ENCODE results near the gene HIVEP3. TPM values are rescaled to one million over a fixed set of nuclear protein-coding genes. Genes with fewer than 3 reads are reported as not detected.

HIVEP3 gene
- total and polyA plus RNA-seq, 4 donors, result 7.0 to 14.7 (median 8.8) TPM

- peaks cover 0 to 74% (median 36%) of the 10 kb centered on the region in 5 donors for H3K4me1 ChIP-seq (ENCODE audit: control insufficient read depth in 5 of 5, insufficient read depth in 5 of 5, low read length in 5 of 5)
- H3K36me3 ChIP-seq (ENCODE audit: control insufficient read depth in 4 of 4, insufficient read depth in 4 of 4, low read length in 4 of 4), result no peaks in the 10 kb centered on the region
- H3K9ac ChIP-seq (ENCODE audit: insufficient read depth in 1 of 2, low read length in 2 of 2), result no peak overlapping the region
- no peak for TF ChIP-seq CTCF (IDR thresholded peaks at IDR 0.05; ENCODE audit: control extremely low read depth, extremely low read depth)
- no peak overlapping the region for H3K27ac ChIP-seq (ENCODE audit: low read depth in 1 of 2, low read length in 1 of 2)
- 65 to 76% methylated on average over 4 of the region's 4 CpGs for WGBS, 2 donors
- no peaks in the 10 kb centered on the region for H3K9me3 ChIP-seq (ENCODE audit: control insufficient read depth in 4 of 4, insufficient read depth in 3 of 4, low read length in 3 of 4)
- no peak overlapping the region for H3K4me3 ChIP-seq
- H3K27me3 ChIP-seq (ENCODE audit: control insufficient read depth in 3 of 3, insufficient read depth in 3 of 3, low read length in 2 of 3), result no peaks in the 10 kb centered on the region
- ATAC-seq (ENCODE audit: insufficient read depth, low FRiP score) (no peak), DNase-seq (no peak)
Measured at GRCh38 chr1:41486053-41486370, 432.7 kb downstream of the HIVEP3 start.

- Histone ChIP-seq H3K9ac (ENCODE audit: insufficient read depth in 1 of 2, low read length in 2 of 2) (no peak overlapping the region), H3K9me3 (ENCODE audit: control insufficient read depth in 4 of 4, insufficient read depth in 3 of 4, low read length in 3 of 4) (no peaks in the 10 kb centered on the region), H3K4me1 (ENCODE audit: control insufficient read depth in 5 of 5, insufficient read depth in 5 of 5, low read length in 5 of 5) (peaks cover 0 to 74% (median 36%) of the 10 kb centered on the region in 5 donors), H3K36me3 (ENCODE audit: control insufficient read depth in 4 of 4, insufficient read depth in 4 of 4, low read length in 4 of 4) (no peaks in the 10 kb centered on the region), H3K4me3 (no peak overlapping the region), H3K27ac (ENCODE audit: low read depth in 1 of 2, low read length in 1 of 2) (no peak overlapping the region), H3K27me3 (ENCODE audit: control insufficient read depth in 3 of 3, insufficient read depth in 3 of 3, low read length in 2 of 3) (no peaks in the 10 kb centered on the region)
- 39 to 67% methylated on average over 5 of the region's 5 CpGs for WGBS, 2 donors
- no peak for ATAC-seq (ENCODE audit: insufficient read depth, low FRiP score)
- no peak for DNase-seq
- no peak for TF ChIP-seq CTCF (IDR thresholded peaks at IDR 0.05; ENCODE audit: control extremely low read depth, extremely low read depth)
Measured at GRCh38 chr1:41485605-41486004, 433.1 kb downstream of the HIVEP3 start.

GRCh38 chr1:41484402-41485241 lies 434.1 kb downstream of the HIVEP3 start, which contains the start of gene EDN2:
EDN2 (minus strand) TSS chr1:41484683; CDS start chr1:41484601, 82 bp downstream.
- peak; percentile 55 to 67 (median 60) for DNase-seq
- no peaks in the 10 kb centered on the region for H3K9me3 ChIP-seq (ENCODE audit: control insufficient read depth in 4 of 4, insufficient read depth in 3 of 4, low read length in 3 of 4)
- 54 to 66% methylated on average over 27 of the region's 27 CpGs for WGBS, 2 donors
- no peaks in the 10 kb centered on the region for H3K36me3 ChIP-seq (ENCODE audit: control insufficient read depth in 4 of 4, insufficient read depth in 4 of 4, low read length in 4 of 4)
- no peak within 1 kb of the TSS for H3K9ac ChIP-seq (ENCODE audit: insufficient read depth in 1 of 2, low read length in 2 of 2)
- no peak for TF ChIP-seq CTCF (IDR thresholded peaks at IDR 0.05; ENCODE audit: control extremely low read depth, extremely low read depth)
- no peaks in the 10 kb centered on the region for H3K27me3 ChIP-seq (ENCODE audit: control insufficient read depth in 3 of 3, insufficient read depth in 3 of 3, low read length in 2 of 3)
- H3K4me1 ChIP-seq (ENCODE audit: control insufficient read depth in 5 of 5, insufficient read depth in 5 of 5, low read length in 5 of 5), result peaks cover 0 to 74% (median 36%) of the 10 kb centered on the region in 5 donors
- no peak within 1 kb of the TSS for H3K27ac ChIP-seq (ENCODE audit: low read depth in 1 of 2, low read length in 1 of 2)
- peak; percentile 67 for ATAC-seq (ENCODE audit: insufficient read depth, low FRiP score)
- H3K4me3 ChIP-seq, result no peak within 1 kb of the TSS
